ENCODE results near the gene KRTAP5-11.

GRCh38 chr11:71537537-71537936 is 45.1 kb downstream of the KRTAP5-11 start:
- TF ChIP-seq ATF3 (IDR thresholded peaks at IDR 0.05): no peak
- TF ChIP-seq CTCF (IDR thresholded peaks at IDR 0.05 in 2 of 3, conservative IDR thresholded peaks at IDR 0.05 in 1 of 3; ENCODE audit: borderline replicate concordance in 1 of 3, insufficient read depth in 1 of 3, low read depth in 2 of 3, low read length in 2 of 3): no peak
- no peak for TF ChIP-seq ZFX (IDR thresholded peaks at IDR 0.05)

Measured in HCT116 (cell line).